OCI-LY1 (cell line): ENCODE measurements around the gene CAPN12.
"Not testable (repeated sequence)": the region's sequence is repeated elsewhere in the genome, so short reads cannot be mapped to it uniquely, and the experiment has no call there.

ENCODE experiments used
- H2AFZ ChIP-seq: fragments of 200-600 bp; sonication (generic), shearing (Covaris generic); 2 replicates; pipeline ENCODE4 v1.6.0; 2014; ENCODE audit warnings: antibody characterized with exemption, mild to moderate bottlenecking, low read length
- H3F3A ChIP-seq: fragments of 200-600 bp; sonication (generic), shearing (Covaris generic); 2 replicates; pipeline ENCODE4 v1.6.0; 2014; ENCODE audit warnings: mild to moderate bottlenecking, antibody characterized with exemption, low read length, moderate library complexity; ENCODE audit not compliant: insufficient read depth
- H3K27ac ChIP-seq: fragments of 200-600 bp; sonication (generic); 2 replicates; pipeline ENCODE4 v1.5.1; 2014; ENCODE audit warnings: low read length, mixed run types, mild to moderate bottlenecking, low read depth; ENCODE audit not compliant: poor library complexity, severe bottlenecking
- H3K27me3 ChIP-seq: fragments of 200-600 bp; sonication (generic); 2 replicates; pipeline ENCODE4 v1.6.0; 2014; ENCODE audit warnings: antibody characterized with exemption, mild to moderate bottlenecking, low read length, moderate library complexity; ENCODE audit not compliant: insufficient read depth
- H3K36me3 ChIP-seq: fragments of 200-600 bp; sonication (generic); 2 replicates; pipeline ENCODE4 v1.6.1; 2014; ENCODE audit warnings: mild to moderate bottlenecking, antibody characterized with exemption, low read length, moderate library complexity, mixed read lengths; ENCODE audit not compliant: insufficient read depth
- H3K4me1 ChIP-seq: fragments of 200-600 bp; sonication (generic); 2 replicates; pipeline ENCODE4 v1.5.1; 2014; ENCODE audit warnings: mild to moderate bottlenecking, low read length, moderate library complexity; ENCODE audit not compliant: insufficient read depth, severe bottlenecking
- H3K4me2 ChIP-seq: fragments of 200-600 bp; sonication (generic), shearing (Covaris generic); 2 replicates; pipeline ENCODE4 v1.6.1; 2014; ENCODE audit warnings: low read length
- H3K4me3 ChIP-seq: fragments of 200-600 bp; sonication (generic); 2 replicates; pipeline ENCODE4 v1.5.1; 2014; ENCODE audit warnings: low read length, low read depth, mild to moderate bottlenecking, mixed read lengths; ENCODE audit not compliant: poor library complexity, severe bottlenecking
- H3K79me2 ChIP-seq: fragments of 200-600 bp; shearing (Covaris generic); 2 replicates; pipeline ENCODE4 v1.6.1; 2016; ENCODE audit warnings: mixed run types, low read length, mixed read lengths; ENCODE audit not compliant: insufficient read depth
- H3K9ac ChIP-seq: fragments of 200-600 bp; sonication (generic), shearing (Covaris generic); 2 replicates; pipeline ENCODE4 v1.6.1; 2014; ENCODE audit warnings: mild to moderate bottlenecking, low read length, mixed read lengths
- H3K9me2 ChIP-seq: fragments of 200-600 bp; sonication (generic), shearing (Covaris generic); 2 replicates; pipeline ENCODE4 v1.6.1; 2014; ENCODE audit warnings: low read depth, mild to moderate bottlenecking, low read length, mixed read lengths
- H3K9me3 ChIP-seq: fragments of 200-600 bp; shearing (Covaris generic); 2 replicates; pipeline ENCODE4 v1.6.1; 2014; ENCODE audit warnings: low read length, mixed read lengths
- H4K20me1 ChIP-seq: fragments of 200-600 bp; sonication (generic), shearing (Covaris generic); 2 replicates; pipeline ENCODE4 v1.6.0; 2016; ENCODE audit warnings: mild to moderate bottlenecking, low read length; ENCODE audit not compliant: insufficient read depth
- CTCF ChIP-seq: fragments of 200-600 bp; sonication (generic), shearing (Covaris generic); IDR thresholded peaks from 2 replicates; pipeline ENCODE4 v1.5.1; 2017; ENCODE audit warnings: mild to moderate bottlenecking, antibody characterized with exemption, low read length, moderate library complexity, mixed read lengths
- EZH2 ChIP-seq: fragments of 200-600 bp; sonication (generic), shearing (Covaris generic); IDR thresholded peaks from 2 replicates; pipeline ENCODE4 v1.8.0; 2017; ENCODE audit warnings: borderline replicate concordance, mixed run types, mild to moderate bottlenecking, antibody characterized with exemption, low read length, moderate library complexity, mixed read lengths

The CAPN12 gene

DNA sequence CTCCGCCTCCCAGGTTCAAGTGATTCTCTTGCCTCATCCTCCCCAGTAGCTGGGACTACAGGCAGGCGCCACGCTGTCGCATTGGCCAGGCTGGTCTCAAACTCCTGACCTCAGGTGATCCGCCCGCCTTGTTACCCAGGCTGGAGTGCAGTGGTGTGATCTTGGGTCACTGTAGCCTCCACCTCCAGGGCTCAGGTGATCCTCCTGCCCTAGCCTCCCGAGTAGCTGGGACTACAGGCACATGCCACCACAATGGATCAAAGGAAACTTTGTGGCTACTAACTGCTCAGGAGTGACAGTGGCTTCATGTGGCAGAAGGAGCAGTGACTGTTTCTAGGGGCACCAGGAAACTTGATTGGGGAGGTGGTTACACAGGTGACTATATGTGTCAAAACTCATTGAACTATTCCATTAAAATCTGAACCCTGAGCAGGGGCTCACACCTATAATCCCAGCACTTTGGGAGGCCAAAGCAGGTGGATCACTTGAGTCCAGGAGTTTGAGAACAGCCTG, 41.0 kb upstream of the CAPN12 start:
- Histone ChIP-seq H2AFZ (no peak overlapping the region), H4K20me1 (no peaks in the 10 kb centered on the region), H3K27ac (no peak overlapping the region), H3K4me1 (no peaks in the 10 kb centered on the region), H3K4me3 (no peak overlapping the region), H3K9ac (no peak overlapping the region), H3K36me3 (no peaks in the 10 kb centered on the region), H3K9me3 (no peaks in the 10 kb centered on the region), H3K9me2 (no peaks in the 10 kb centered on the region), H3K79me2 (no peaks in the 10 kb centered on the region), H3F3A (no peaks in the 10 kb centered on the region), H3K27me3 (peaks cover 6% of the 10 kb centered on the region; the same call in 1 of the 2 replicates), H3K4me2 (no peak overlapping the region)
- no peak for TF ChIP-seq EZH2
- no peak for TF ChIP-seq CTCF

GRCh38 chr19:38784224-38784623, 40.0 kb upstream of the CAPN12 start:
- Histone ChIP-seq H3K27me3 (peaks cover 7% of the 10 kb centered on the region; the same call in 1 of the 2 replicates), H3K9ac (no peak overlapping the region), H3K4me1 (no peaks in the 10 kb centered on the region), H3K4me3 (no peak overlapping the region), H3K4me2 (no peak overlapping the region), H3F3A (no peaks in the 10 kb centered on the region), H4K20me1 (no peaks in the 10 kb centered on the region), H3K9me3 (no peaks in the 10 kb centered on the region), H2AFZ (no peak overlapping the region), H3K27ac (no peak overlapping the region), H3K9me2 (no peaks in the 10 kb centered on the region), H3K36me3 (no peaks in the 10 kb centered on the region), H3K79me2 (no peaks in the 10 kb centered on the region)
- TF ChIP-seq CTCF = no peak

DNA sequence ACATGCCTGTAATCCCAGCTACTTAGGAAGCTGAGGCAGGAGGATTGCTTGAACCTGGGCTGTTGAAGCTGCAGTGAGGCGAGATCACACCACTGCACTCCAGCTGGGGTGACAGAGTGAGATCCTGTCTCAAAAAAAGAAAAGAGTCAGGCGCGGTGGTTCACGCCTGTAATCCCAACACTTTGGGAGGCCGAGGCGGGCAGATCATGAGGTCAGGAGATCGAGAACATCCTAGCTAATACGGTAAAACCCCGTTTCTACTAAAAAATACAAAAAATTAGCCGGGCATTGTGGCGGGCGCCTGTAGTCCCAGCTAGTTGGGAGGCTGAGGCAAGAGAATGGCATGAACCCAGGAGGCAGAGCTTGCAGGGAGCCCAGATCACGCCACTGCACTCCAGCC, 37.9 kb upstream of the CAPN12 start:
- H2AFZ ChIP-seq, H3K9me3 ChIP-seq, H3F3A ChIP-seq, H4K20me1 ChIP-seq, H3K36me3 ChIP-seq, H3K4me2 ChIP-seq, H3K27me3 ChIP-seq, H3K4me1 ChIP-seq, H3K79me2 ChIP-seq, H3K9ac ChIP-seq, H3K27ac ChIP-seq, H3K9me2 ChIP-seq, H3K4me3 ChIP-seq: not testable (repeated sequence)

- no peaks in the 10 kb centered on the region for H3K36me3 ChIP-seq
- H3K9me2 ChIP-seq = no peaks in the 10 kb centered on the region
- TF ChIP-seq EZH2 (no peak), CTCF (no peak)
- H3K79me2 ChIP-seq = no peaks in the 10 kb centered on the region
- H3K27ac ChIP-seq = no peak overlapping the region
- H3K9ac ChIP-seq = no peak overlapping the region
- no peak overlapping the region for H2AFZ ChIP-seq
- H3F3A ChIP-seq = no peaks in the 10 kb centered on the region
- H3K27me3 ChIP-seq = peaks cover 7% of the 10 kb centered on the region; the same call in 1 of the 2 replicates
- H3K9me3 ChIP-seq = no peaks in the 10 kb centered on the region
- H4K20me1 ChIP-seq = no peaks in the 10 kb centered on the region
- no peaks in the 10 kb centered on the region for H3K4me1 ChIP-seq
- no peak overlapping the region for H3K4me2 ChIP-seq
- H3K4me3 ChIP-seq = no peak overlapping the region
Measured at GRCh38 chr19:38781058-38781457, 36.8 kb upstream of the CAPN12 start.
